HG03045 (cell line): ENCODE data around the gene ITPKB.
"Not testable (repeated sequence)": the region's sequence is repeated elsewhere in the genome, so short reads cannot be mapped to it uniquely, and the experiment has no call there.

Experiments used
- ATAC-seq: cut with Tn5 transposase; IDR thresholded peaks from one replicate; pipeline ENCODE4 v1.9.1; 2021; ENCODE audit warnings: mild to moderate bottlenecking, moderate library complexity; ENCODE audit not compliant: unreplicated experiment

The ITPKB gene

DNA sequence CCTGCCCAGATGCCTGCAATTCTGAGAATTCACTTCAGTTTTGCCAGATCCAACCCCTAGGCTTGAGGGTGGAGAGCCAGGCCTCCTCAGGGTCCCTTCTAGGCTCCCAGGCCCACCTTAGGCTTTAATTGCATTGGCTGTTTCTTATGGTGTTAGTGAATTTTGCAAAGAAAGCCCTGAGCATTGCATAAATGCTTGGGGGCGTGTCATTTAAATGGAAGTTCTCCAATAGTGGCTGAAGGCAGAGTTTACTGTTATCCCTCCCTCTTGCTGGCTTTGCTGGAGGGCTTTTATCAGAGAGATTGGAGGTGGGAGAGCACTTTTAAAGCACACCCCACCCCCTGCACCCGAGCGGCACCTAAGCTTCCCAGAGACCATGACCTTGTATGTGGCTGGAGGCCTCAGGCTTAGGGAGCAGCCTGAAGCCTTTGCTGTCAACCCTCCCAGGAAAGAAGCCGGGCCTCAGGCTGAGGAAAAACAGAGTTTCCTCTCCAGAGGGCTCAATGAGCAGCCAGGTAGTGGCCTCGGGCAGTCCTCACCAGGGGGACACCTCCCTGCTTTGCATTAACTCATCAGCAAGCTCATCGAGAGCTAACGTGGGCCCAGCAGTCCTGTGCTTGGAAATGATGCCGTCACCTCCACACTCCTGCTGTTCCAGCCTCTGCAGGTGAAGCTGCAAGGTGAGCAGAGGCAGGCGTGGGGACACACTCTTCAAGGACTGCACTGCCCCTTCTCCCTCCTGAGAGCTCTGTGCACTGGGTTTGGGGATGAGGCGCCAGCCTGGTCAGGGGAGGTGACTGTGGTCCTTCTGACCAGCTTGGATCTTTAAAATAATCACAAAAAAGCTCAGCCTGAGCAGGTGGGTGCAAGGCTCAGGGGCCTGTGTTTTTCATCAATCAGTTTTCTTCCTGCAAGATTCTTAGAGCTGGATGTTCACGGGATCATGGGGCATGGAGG, 132.5 kb downstream of the ITPKB start:
- no peak for ATAC-seq

DNA sequence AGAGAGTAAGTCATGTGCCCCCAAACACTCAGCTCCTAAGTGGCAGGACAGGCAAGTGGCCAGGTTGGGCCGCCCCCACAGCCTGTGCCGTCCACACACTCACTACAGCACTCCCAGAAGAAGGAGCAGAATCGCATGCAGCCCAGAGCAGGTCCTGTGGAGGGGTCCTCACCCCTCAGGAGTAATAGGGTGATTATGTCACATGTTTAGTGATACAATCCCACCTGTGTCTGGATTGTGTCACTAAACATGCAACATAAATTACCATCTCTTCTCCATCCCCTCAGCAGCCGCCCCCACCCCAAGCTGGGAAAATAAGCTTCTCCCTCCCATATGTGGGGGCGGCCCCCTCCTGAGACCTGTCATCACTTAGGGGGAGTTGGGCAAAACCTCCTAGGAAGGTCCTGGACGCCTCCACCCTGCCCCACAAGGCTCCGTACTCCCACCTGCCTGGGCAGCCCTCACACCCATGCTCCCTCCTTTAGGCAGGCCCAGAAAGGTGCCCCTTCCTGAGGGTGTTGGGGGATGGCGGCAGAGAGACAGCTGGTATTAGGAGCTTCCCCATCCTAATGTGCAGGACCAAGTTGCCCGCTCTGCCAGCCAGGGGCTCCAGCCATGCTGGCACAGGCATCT, 133.6 kb downstream of the ITPKB start:
- ATAC-seq = no peak

DNA sequence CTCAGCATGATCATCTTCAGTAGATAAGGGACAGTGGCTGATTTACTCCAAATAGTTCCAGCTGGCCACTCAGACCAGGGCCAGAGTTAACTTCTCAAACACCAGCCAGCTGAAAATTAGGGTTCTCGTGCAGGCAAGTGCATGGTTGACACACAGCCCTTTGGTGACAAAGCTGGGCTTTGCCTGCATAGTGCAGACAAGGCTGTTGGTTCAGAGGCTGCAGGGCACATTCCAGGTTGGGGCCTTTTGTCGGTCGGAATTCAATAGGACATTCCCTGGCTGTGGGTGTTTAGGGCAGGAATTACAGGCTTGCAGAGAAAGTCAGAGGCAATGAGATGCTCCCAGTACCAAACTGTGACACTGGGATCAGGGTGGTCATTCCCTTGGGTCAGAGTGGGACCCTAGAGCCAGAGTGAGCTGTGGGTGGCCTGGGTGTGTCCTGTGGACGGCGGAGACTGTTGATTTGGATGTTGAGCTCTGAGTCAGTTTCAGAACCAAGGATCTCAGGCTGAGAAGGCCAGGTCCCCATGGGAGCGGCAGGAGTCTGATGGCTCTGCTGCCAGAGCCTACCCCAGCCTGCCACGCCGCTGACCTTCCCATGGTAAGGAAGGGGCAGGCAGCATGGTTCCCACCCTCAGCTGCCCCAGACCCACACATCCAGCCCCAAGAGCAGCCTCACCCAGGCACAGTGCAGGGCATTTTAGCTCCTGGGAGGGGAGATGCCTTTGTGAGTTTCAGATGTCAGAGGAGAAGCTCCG, 134.3 kb downstream of the ITPKB start:
- no peak for ATAC-seq

DNA sequence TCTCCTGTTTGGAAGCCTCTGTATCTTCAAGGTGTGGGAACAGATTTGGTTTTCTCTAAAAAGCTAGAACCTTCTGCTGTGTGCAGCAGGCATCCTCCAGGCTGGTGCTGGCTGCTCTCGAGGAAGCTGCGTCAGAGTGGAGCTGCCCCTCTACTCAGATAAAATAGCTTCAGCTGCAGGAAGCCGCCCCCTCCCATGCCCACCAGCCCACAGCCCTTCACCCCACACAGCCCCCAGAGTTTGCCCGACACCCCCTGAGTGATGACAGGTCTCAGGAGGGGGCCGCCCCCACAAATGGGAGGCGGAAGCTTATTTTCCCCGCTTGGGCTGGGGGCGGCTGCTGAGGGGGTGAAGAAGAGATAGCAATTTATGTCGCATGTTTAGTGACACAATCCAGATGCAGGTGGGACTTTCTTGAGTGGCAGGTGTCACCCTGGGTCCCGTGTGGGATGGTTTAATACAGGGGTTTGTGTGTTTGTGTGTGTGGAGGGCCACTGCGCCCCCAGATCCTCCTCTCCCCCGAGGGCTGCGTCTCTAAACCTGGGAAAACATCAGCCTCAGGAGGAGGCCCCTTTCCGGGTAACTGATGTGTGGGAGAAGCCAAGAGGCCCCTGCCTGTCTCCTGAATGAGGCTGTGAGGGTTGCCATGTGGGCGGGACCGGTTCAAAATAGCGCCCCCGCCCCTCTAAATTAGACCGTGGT, 135.1 kb downstream of the ITPKB start:
- ATAC-seq = no peak

GRCh38 chr1:226603022-226603857, 135.8 kb downstream of the ITPKB start:
- no peak for ATAC-seq

DNA sequence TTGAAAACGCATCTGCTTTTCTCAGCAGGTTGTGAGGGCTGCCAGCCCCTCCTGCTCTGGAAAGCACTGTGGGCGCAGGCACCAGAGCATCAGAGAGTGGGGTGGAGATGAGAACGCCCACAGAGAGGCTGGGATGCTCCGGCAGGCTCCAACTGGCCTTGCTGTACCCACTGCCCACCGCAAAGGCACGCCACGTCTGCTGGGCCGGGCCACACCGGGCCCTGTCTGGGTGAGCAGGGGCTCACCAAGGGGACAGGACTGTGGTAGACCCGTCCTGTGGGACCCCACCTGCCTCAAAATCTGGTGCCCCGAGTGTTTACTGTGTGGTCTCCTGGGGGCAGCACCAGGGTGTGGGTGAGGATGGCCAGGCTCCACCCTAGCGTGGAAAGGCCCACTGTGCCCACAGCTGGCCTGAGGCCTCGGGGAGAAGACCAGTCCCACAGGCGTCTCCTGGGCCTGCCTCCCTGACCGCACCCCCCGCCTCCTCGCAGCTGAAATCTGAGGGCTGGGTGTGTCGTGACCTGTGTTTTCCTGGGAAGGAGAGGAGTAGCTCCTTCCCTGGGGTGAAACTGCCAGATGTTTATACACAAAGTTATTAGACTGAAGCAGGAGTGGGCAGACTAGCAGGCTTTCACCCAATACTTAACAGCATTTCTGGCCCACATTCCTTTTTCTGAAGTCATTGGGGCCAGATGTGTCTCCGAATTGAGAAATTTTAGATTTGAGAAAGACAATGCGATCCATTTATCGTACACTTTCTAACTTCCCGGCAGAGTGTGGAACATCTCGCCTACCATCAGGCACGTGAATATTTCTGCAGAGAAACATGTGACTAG, 136.7 kb downstream of the ITPKB start:
- no peak for ATAC-seq

DNA sequence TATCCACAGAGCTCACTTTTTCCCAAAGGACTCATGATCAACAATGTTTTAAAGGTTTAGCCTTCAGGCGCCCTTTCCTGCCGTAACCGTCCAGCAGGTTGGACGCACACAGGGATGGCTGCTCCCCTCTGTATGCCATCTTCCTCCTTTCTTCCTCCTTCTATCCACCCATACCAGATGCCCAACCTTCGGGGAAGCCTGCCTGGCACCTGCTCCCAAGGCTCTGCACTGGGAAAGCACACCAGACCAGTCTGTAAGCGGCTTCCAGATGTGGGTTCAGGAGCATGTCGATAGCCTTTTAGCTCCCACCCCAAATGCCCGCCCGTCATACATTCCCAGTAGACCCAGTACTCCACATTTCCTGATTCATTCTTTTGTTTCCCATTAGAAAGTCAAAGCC, 137.6 kb downstream of the ITPKB start:
- no peak for ATAC-seq

DNA sequence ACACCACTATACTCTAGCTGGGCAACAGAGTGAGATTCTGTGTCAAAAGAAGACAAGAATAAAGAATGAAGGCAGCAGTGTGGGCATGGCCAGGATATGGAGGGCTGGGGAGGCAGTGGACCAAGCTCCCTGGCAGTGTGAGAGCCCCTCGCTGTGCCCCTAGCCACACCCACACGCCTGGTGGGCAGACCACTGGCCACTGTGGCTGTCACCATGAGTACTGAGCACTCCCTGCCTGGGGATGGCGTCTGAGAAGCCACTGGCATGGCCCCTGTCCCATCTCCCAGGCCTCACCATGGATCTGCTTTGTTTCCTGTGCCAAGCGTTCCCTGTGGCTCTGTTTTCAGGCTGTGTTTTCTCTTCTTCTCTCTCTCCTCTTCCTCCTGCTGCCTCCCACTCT, 138.8 kb downstream of the ITPKB start:
- no peak for ATAC-seq

DNA sequence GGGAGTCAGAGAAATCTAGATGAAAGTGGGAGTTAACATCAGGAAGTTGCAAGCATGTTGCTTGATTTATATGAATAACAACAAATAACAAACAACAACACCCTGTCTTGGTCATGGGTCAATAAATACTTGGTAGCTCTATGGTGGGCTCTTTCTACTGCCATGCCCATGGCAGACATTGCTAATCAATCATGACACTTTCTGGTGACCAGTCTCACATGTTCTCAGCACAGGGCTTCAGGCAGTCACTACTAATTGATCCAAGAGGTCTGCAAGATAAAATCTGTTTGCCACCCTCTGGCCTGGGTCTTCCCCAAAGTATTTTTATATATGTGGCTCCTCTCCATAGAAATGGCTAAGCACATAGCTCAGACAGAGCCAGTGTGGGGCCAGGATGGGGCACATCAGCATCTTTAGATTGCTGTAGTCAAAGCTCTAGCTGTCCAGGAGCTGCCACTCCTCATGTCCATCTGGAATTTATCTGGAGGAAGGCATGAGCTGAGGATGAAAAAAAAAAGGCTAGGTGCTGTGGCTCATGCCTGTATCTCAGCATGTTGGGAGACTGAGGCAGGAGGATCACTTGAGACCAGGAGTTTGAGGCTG, 139.3 kb downstream of the ITPKB start:
- no peak for ATAC-seq

DNA sequence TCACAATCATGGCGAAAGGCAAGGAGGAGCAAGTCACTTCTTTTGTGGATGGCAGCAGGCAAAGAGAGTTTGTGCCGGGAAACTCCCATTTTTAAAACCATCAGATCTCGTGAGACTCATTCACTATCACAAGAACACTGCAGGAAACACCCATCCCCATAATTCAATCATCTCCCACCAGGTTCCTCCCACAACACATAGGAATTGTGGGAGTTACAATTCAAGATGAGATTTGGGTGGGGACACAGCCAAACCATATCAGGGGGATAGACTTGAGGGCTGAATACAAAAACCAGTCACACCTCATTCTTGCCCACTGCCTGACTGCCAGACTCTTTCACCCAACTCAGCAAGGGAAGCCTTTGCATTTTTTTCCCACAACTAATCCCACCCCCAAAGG, 140.1 kb downstream of the ITPKB start:
- ATAC-seq = not testable (repeated sequence)

GRCh38 chr1:226598455-226598849, 140.6 kb downstream of the ITPKB start:
- no peak for ATAC-seq

- no peak for ATAC-seq
Observed at GRCh38 chr1:226597616-226598454, 141.2 kb downstream of the ITPKB start.

GRCh38 chr1:226596531-226597165, 142.4 kb downstream of the ITPKB start:
- no peak for ATAC-seq

DNA sequence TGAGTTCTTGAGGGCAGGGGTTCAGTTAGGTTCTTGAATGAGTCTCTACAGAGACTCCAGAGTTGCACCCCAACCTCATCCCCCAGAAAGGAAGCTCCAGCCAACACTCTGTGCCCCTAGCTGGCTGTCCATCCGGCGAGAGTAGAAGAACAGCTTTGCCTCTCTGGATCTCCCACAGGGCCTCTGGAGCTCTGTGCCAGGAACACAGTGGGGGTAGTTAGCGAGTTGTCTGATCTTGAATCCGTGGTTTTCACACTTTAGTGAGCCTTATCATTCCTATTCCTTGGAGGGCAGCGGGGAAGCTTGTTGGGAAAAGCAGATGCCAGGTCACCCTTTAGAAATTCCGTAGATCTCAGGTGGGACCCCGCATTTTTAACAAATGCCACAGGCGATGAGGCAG, 145.5 kb downstream of the ITPKB start:
- ATAC-seq = no peak

DNA sequence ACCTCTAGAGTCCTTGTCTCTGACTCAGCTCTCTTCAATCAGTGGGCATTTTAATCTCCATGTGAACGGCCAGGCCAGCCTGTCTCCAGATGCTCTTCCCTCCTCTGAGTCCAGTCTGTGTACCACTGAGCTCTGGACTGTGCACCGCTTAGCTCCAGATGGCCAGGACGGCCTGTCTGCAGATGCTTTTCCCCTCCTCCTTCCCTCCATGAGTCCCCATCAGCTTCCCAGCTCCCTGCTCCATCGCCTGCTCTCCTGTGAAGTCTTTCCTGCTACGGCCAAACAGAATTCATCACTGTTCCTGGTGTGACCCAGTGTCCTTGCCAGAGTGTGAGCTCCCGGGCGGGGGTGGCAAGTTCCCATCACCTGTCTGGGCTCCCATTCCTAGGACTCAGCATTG, 148.5 kb downstream of the ITPKB start:
- no peak for ATAC-seq

DNA sequence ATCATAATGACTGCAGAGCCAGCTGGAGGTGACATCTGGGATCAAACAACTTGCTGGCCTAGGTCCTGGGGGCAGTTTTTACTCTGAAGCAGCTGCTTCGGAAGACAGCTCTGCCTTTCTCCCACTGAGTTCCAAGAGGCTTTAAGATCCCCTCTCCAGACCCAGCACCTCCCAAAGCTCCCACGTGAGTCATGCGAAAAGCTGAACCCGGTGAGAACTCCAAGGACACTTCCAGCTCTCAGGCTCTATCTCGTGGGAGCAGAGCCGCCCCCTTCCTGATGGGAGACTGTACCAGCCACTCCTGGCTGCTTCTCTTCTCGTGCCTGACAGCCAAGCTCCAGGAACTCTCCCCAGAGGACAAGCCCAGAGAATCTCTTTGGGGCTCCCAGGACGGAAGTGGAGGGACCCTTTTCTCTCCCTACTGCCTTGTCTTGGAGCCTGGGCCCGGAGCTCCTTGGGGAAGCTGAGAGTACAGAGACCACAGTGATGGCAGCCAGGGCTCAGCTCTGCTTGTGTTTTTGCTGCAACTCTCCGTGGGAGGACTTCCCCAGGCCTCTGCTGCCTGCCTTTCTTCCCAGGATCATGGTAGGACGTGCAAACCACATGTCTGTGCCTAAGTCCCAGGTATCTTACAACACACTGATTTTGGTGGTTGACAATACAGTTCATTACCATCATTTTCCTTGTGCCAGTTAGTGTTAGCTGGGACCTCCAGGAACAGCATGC, 149.9 kb downstream of the ITPKB start:
- no peak for ATAC-seq

DNA sequence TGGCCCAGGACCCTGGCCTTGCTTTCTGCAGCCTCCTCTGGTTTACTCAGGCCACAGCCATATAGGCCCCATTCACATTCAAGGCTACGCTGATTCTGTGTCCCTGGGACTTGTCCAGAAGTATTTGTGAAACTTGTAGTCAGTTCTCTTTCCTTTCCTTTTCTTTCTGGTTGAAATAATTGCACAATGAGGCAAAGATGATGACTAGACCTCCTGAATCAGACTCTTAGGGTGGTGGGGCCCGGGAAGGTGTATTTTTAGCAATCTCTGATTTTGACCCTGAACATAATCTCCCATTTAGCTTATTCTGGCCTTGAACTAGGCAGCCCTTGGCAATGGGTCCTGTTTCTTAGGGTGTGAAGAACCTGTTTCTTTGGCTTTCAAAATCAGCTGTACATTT, 150.6 kb downstream of the ITPKB start:
- no peak for ATAC-seq
